Astrocyte of the cerebellum (primary cell): Measurements from ENCODE around the gene TMED7.

ENCODE experiments used
- DNase-seq: peaks from one replicate; pipeline ENCODE4 v3.0.0-alpha.2; 2011; ENCODE audit warnings: low read depth
- H3K4me3 ChIP-seq: 2 replicates; pipeline ENCODE4 v1.5.1; 2011; ENCODE audit warnings: mild to moderate bottlenecking, low read depth, low read length, moderate library complexity
- in situ Hi-C: cut with HindIII; loops from 2 replicates; pipeline ENCODE4 v1.10.0; 2017; ENCODE audit warnings: low sequenced_read_pairs
- TF ChIP-seq, protein P1 (sequence below): IDR thresholded peaks from 2 replicates; pipeline ENCODE4 v1.5.1; 2012; ENCODE audit warnings: low read length, low read depth, moderate library complexity, mild to moderate bottlenecking; ENCODE audit errors: missing control alignments

The TMED7 gene

DNA sequence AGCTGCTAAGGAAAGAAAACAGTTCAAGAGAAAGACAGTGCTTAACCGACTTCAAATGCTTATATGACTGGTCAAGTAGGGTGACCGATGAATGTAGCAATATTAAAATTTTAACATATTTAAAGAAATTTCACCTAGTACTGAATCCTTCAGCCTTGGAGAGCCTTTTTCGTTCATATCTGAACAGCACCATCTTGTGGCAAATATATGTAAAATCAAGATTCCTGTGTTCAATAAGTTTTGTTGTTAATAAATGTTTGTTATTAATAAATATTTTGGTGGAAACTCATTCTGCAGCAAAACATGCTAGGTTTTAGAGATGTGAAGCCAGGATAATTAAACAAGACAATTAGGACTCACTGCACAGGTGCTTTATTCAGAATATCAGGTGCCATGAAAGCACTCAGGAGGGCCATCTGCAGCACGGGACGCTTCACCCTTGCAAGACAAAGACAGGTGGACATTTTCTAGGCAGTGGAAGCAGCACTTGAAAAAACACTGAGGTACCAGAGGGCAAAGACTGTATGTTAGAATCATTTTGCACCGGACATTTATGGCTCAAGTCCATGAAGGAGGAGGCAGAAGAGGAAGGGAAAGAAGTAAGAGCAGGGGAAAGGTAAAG lies 39.2 kb downstream of the TMED7 start:
- TF ChIP-seq, protein P1, sequence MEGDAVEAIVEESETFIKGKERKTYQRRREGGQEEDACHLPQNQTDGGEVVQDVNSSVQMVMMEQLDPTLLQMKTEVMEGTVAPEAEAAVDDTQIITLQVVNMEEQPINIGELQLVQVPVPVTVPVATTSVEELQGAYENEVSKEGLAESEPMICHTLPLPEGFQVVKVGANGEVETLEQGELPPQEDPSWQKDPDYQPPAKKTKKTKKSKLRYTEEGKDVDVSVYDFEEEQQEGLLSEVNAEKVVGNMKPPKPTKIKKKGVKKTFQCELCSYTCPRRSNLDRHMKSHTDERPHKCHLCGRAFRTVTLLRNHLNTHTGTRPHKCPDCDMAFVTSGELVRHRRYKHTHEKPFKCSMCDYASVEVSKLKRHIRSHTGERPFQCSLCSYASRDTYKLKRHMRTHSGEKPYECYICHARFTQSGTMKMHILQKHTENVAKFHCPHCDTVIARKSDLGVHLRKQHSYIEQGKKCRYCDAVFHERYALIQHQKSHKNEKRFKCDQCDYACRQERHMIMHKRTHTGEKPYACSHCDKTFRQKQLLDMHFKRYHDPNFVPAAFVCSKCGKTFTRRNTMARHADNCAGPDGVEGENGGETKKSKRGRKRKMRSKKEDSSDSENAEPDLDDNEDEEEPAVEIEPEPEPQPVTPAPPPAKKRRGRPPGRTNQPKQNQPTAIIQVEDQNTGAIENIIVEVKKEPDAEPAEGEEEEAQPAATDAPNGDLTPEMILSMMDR, result peak; percentile 30
- in situ Hi-C loops, result no loop called here
- H3K4me3 ChIP-seq, result no peak overlapping the region
- no peak for DNase-seq

DNA sequence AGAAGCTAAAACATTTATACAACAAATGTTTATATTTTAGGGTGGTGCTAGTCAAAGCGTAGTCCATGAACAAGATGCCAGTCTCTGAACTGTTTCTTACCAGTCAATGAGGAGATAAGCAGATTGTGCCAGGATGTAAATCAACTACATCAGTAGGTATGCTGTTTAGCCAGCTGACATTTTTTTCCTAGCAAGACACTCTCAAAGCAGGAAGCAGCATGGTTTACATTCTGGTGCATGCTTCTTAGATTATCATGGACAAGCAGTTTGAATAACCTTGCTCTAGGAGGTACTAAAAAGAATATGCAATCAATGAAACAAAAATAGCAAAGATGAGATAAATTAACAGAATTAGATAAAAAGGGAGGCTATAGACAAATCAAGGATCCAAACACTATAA lies 40.6 kb downstream of the TMED7 start:
- H3K4me3 ChIP-seq, result no peak overlapping the region
- in situ Hi-C loops, result no loop called here
- DNase-seq, result no peak
- TF ChIP-seq, protein P1, result no peak

DNA sequence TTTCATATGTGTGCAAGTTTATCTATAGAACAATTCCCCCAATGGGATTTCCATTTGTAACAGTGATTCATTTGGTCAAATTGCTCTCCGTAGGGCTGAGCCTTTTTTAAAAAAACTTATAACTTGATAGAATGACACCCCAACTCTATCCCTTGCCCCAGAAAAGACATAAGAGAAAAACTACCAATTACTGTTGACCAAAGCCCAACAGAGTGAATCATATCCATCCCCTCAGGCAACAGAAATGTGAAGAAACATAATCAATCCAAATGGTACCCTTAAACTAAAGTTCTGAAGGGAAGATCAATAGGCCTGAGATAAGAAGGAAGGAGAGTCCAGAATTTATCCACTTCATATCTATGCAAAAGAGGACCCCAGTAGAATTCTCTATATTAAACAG lies 41.3 kb downstream of the TMED7 start:
- TF ChIP-seq, protein P1, result no peak
- no peak overlapping the region for H3K4me3 ChIP-seq
- DNase-seq, result no peak
- in situ Hi-C loops, result no loop called here

DNA sequence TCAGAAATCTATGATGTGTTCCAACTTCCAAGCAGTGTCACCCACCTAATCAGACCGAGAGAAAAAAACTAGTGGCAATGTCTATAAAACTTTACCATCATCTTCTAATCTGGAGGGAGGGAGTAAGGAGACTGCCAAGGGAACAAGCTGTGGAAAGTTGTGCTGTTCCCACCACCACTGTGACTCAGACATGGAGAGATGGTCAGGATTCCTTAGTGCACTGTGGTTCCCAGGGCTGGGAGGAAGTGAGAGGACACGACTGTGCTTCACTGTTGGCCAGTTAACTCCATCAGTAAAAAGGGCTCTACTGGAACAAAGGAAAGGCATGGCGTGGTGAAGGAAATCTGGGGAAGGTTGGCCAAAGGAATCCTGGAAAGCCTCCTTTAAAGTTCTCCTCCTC lies 42.4 kb downstream of the TMED7 start:
- H3K4me3 ChIP-seq, result no peak overlapping the region
- in situ Hi-C loops, result no loop called here
- TF ChIP-seq, protein P1, result no peak
- DNase-seq, result peak; percentile 83

DNA sequence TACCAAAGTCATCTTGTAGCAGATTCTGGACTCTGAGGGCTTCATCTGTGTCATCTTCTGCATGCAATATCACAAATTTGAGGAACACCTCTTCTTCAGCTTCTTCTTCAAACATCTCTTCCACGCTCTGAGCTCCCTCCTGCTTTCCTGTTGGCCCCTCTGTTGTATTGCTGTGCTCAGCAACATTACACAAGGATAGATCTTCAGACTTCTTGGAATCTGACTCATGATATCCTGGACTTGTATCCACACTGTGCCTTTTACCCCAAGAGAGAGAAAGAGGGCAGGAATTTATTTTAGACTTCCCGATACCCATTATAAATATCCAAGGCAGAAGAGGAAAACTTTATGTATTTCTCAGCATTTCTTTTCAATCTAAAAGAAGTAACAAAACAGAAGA lies 44.9 kb downstream of the TMED7 start:
- H3K4me3 ChIP-seq, result no peak overlapping the region
- TF ChIP-seq, protein P1, result no peak
- no peak for DNase-seq
- in situ Hi-C loops, result no loop called here

DNA sequence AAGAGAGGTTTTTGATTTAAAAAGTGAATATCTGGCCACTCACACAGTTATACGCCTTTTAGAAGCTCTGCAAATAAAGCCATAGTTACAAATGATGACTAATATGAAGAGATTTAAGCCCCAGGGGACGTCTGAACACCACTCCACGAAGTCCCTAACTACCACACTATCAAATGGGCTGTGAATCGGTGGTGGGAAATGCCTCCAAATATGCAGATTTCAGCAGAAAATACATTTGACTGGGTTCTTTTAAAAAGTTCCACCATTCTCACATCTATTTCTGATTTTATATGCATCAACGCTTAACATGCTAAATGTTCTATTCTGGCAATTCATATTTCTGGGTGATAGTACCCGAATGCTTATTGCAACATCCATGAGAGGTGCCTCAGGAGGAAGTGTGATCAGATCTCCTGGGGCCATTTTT lies 46.1 kb downstream of the TMED7 start:
- in situ Hi-C loops, result no loop called here
- no peak overlapping the region for H3K4me3 ChIP-seq
- TF ChIP-seq, protein P1, result no peak
- DNase-seq, result no peak
